HG03565 (cell line): ENCODE measurements around the gene FXYD5.
"Not testable (repeated sequence)": the region's sequence is repeated elsewhere in the genome, so short reads cannot be mapped to it uniquely, and the experiment has no call there.

Experiments used
- ATAC-seq: cut with Tn5 transposase; IDR thresholded peaks from one replicate; pipeline ENCODE4 v1.9.1; 2021; ENCODE audit warnings: mild to moderate bottlenecking, moderate library complexity; ENCODE audit not compliant: unreplicated experiment

Gene FXYD5

GRCh38 chr19:35119578-35120155 lies 34.9 kb upstream of the FXYD5 start:
- ATAC-seq: no peak

- no peak for ATAC-seq
Measured at GRCh38 chr19:35120492-35120891, 34.0 kb upstream of the FXYD5 start.

GRCh38 chr19:35120898-35121297 lies 33.6 kb upstream of the FXYD5 start:
- no peak for ATAC-seq

GRCh38 chr19:35122687-35123551 lies 31.6 kb upstream of the FXYD5 start:
- no peak for ATAC-seq

GRCh38 chr19:35123573-35123972 lies 31.0 kb upstream of the FXYD5 start:
- ATAC-seq: no peak

GRCh38 chr19:35124098-35125060 lies 30.2 kb upstream of the FXYD5 start:
- peak; percentile 54 for ATAC-seq

GRCh38 chr19:35125270-35125717 lies 29.2 kb upstream of the FXYD5 start:
- ATAC-seq: no peak

GRCh38 chr19:35125749-35126623 lies 28.5 kb upstream of the FXYD5 start:
- ATAC-seq: no peak

GRCh38 chr19:35126624-35126959 lies 27.9 kb upstream of the FXYD5 start:
- ATAC-seq: no peak

GRCh38 chr19:35127871-35128270 lies 26.7 kb upstream of the FXYD5 start:
- no peak for ATAC-seq

GRCh38 chr19:35128398-35129057 lies 26.0 kb upstream of the FXYD5 start:
- ATAC-seq: no peak

GRCh38 chr19:35129724-35130274 lies 24.7 kb upstream of the FXYD5 start:
- not testable (repeated sequence) for ATAC-seq

GRCh38 chr19:35130761-35131720 lies 23.5 kb upstream of the FXYD5 start:
- no peak for ATAC-seq

GRCh38 chr19:35132254-35132653 lies 22.3 kb upstream of the FXYD5 start:
- ATAC-seq: no peak

- ATAC-seq: no peak
Measured at GRCh38 chr19:35133826-35134225, 20.7 kb upstream of the FXYD5 start.

- no peak for ATAC-seq
Measured at GRCh38 chr19:35134601-35135242, 19.8 kb upstream of the FXYD5 start, which contains the start of gene LGI4. LGI4 (minus strand) TSS chr19:35135059; CDS start chr19:35134680, 379 bp downstream.

- ATAC-seq: no peak
Measured at GRCh38 chr19:35135389-35135909, 19.1 kb upstream of the FXYD5 start.

- no peak for ATAC-seq
Measured at GRCh38 chr19:35136231-35136630, 18.3 kb upstream of the FXYD5 start.
